Measurements from ENCODE around the gene SSTR5. TPM values are rescaled to one million over a fixed set of nuclear protein-coding genes. Genes with fewer than 3 reads are reported as not detected.

The SSTR5 gene
- total RNA-seq, 1 donor from 2014 or later, result not detected

GRCh38 chr16:1078579-1079021 lies 6.1 kb downstream of the SSTR5 start:
- DNase-seq (ENCODE audit: low read depth), result peak; percentile 32
- peak overlapping the region; percentile 34 for H3K4me3 ChIP-seq (ENCODE audit: low read depth, low read length)
- no peak for TF ChIP-seq CTCF (conservative IDR thresholded peaks at IDR 0.05; ENCODE audit: low read depth, low read length)

- DNase-seq (ENCODE audit: low read depth), result no peak
- no peak overlapping the region for H3K4me3 ChIP-seq (ENCODE audit: low read depth, low read length)
- no peak for TF ChIP-seq CTCF (conservative IDR thresholded peaks at IDR 0.05; ENCODE audit: low read depth, low read length)
These were observed 6.8 kb downstream of the SSTR5 start for GRCh38 chr16:1079341-1079740.

- no peak for TF ChIP-seq CTCF (conservative IDR thresholded peaks at IDR 0.05; ENCODE audit: low read depth, low read length)
- no peak for DNase-seq (ENCODE audit: low read depth)
- H3K4me3 ChIP-seq (ENCODE audit: low read depth, low read length), result no peak overlapping the region
These were observed 7.4 kb downstream of the SSTR5 start for GRCh38 chr16:1079786-1080525.

- TF ChIP-seq CTCF (conservative IDR thresholded peaks at IDR 0.05; ENCODE audit: low read depth, low read length), result no peak
- no peak overlapping the region for H3K4me3 ChIP-seq (ENCODE audit: low read depth, low read length)
- no peak for DNase-seq (ENCODE audit: low read depth)
These were observed 8.5 kb downstream of the SSTR5 start for GRCh38 chr16:1080801-1081733.

GRCh38 chr16:1081734-1082265 lies 9.3 kb downstream of the SSTR5 start:
- DNase-seq (ENCODE audit: low read depth), result no peak
- no peak overlapping the region for H3K4me3 ChIP-seq (ENCODE audit: low read depth, low read length)
- no peak for TF ChIP-seq CTCF (conservative IDR thresholded peaks at IDR 0.05; ENCODE audit: low read depth, low read length)

- no peak for DNase-seq (ENCODE audit: low read depth)
- TF ChIP-seq CTCF (conservative IDR thresholded peaks at IDR 0.05; ENCODE audit: low read depth, low read length), result no peak
These were observed 9.9 kb downstream of the SSTR5 start for GRCh38 chr16:1082266-1082951.

More at GRCh38 chr16:1082266-1082951, 9.9 kb downstream of the SSTR5 start:
- peak overlapping the region; percentile 22 for H3K4me3 ChIP-seq (ENCODE audit: low read depth, low read length)

All from epithelial cell of proximal tubule (primary cell).